ENCODE measurements around the gene FIG4. TPM values are rescaled to one million over a fixed set of nuclear protein-coding genes. Genes with fewer than 3 reads are reported as not detected.

FIG4 gene
- total RNA-seq, 1 experiment from 2014 or later: 15.7 TPM

GRCh38 chr6:109781001-109781400 lies 89.9 kb downstream of the FIG4 start:
- POLR2A ChIA-PET: no interaction called here
- Histone ChIP-seq H2AFZ (ENCODE audit: low read depth, low read length, poor library complexity, severe bottlenecking) (no peak overlapping the region), H3K9ac (ENCODE audit: low read length) (no peak overlapping the region), H3K79me2 (ENCODE audit: insufficient read depth, low read length) (no peaks in the 10 kb centered on the region), H3K4me2 (ENCODE audit: low read length) (no peak overlapping the region), H4K20me1 (ENCODE audit: insufficient read depth) (no peaks in the 10 kb centered on the region), H3K27ac (ENCODE audit: low read depth, low read length) (no peak overlapping the region), H3K36me3 (ENCODE audit: control insufficient read depth in 1 of 2, insufficient read depth in 2 of 2, low read length in 2 of 2) (no peaks in the 10 kb centered on the region), H3K9me3 (ENCODE audit: control insufficient read depth in 1 of 2, insufficient read depth in 1 of 2, low read depth in 1 of 2, low read length in 2 of 2) (no peaks in the 10 kb centered on the region), H3K4me1 (ENCODE audit: control insufficient read depth in 1 of 2, insufficient read depth in 2 of 2, low read length in 2 of 2) (no peaks in the 10 kb centered on the region), H3K9me2 (ENCODE audit: insufficient read depth) (no peaks in the 10 kb centered on the region), H3K27me3 (ENCODE audit: insufficient read depth, low read length) (no peaks in the 10 kb centered on the region), H3K4me3 (replicated peaks in 1 of 2; ENCODE audit: low read depth in 1 of 2, low read length in 2 of 2) (no peak overlapping the region)
- intact Hi-C loops (cut with micrococcal nuclease): no loop called here
- CTCF ChIA-PET: interaction anchor here (0.9 kb wide), 1 partner anchor 11 kb away, joined by 3 read pairs; no protein-coding TSS in a partner anchor
- RAD21 ChIA-PET (ENCODE audit: low non-redundant PET in 1 of 2, low total read pairs in 2 of 2, uncharacterized antibody in 2 of 2, unreplicated experiment in 2 of 2): no interaction called here
- no peak for TF ChIP-seq ZBTB33 (IDR thresholded peaks at IDR 0.05; ENCODE audit: extremely low read depth, insufficient replicate concordance, low read length)
- TF ChIP-seq ZNF274 (IDR thresholded peaks at IDR 0.05; ENCODE audit: low read depth, low read length): no peak
- no peak for TF ChIP-seq SP1 (IDR thresholded peaks at IDR 0.05; ENCODE audit: low read depth)
- TF ChIP-seq, protein P1, sequence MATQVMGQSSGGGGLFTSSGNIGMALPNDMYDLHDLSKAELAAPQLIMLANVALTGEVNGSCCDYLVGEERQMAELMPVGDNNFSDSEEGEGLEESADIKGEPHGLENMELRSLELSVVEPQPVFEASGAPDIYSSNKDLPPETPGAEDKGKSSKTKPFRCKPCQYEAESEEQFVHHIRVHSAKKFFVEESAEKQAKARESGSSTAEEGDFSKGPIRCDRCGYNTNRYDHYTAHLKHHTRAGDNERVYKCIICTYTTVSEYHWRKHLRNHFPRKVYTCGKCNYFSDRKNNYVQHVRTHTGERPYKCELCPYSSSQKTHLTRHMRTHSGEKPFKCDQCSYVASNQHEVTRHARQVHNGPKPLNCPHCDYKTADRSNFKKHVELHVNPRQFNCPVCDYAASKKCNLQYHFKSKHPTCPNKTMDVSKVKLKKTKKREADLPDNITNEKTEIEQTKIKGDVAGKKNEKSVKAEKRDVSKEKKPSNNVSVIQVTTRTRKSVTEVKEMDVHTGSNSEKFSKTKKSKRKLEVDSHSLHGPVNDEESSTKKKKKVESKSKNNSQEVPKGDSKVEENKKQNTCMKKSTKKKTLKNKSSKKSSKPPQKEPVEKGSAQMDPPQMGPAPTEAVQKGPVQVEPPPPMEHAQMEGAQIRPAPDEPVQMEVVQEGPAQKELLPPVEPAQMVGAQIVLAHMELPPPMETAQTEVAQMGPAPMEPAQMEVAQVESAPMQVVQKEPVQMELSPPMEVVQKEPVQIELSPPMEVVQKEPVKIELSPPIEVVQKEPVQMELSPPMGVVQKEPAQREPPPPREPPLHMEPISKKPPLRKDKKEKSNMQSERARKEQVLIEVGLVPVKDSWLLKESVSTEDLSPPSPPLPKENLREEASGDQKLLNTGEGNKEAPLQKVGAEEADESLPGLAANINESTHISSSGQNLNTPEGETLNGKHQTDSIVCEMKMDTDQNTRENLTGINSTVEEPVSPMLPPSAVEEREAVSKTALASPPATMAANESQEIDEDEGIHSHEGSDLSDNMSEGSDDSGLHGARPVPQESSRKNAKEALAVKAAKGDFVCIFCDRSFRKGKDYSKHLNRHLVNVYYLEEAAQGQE (IDR thresholded peaks at IDR 0.05; ENCODE audit: low read depth): no peak
- no peak for TF ChIP-seq RAD21 (IDR thresholded peaks at IDR 0.05; ENCODE audit: low read depth)
- TF ChIP-seq CTCF (IDR thresholded peaks at IDR 0.05 in 2 of 3, conservative IDR thresholded peaks at IDR 0.05 in 1 of 3; ENCODE audit: borderline replicate concordance in 1 of 3, insufficient read depth in 1 of 3, low read depth in 2 of 3, low read length in 2 of 3): no peak
- no peak for TF ChIP-seq SIN3A (IDR thresholded peaks at IDR 0.05; ENCODE audit: low read depth)
- TF ChIP-seq YY1 (IDR thresholded peaks at IDR 0.05; ENCODE audit: extremely low read depth, insufficient replicate concordance, low read depth, low read length): no peak
- TF ChIP-seq EGR1 (IDR thresholded peaks at IDR 0.05; ENCODE audit: low read depth): no peak
- TF ChIP-seq EZH2 (IDR thresholded peaks at IDR 0.05): no peak
- no peak for TF ChIP-seq CEBPB (IDR thresholded peaks at IDR 0.05; ENCODE audit: low read depth)
- no peak for TF ChIP-seq SRF (IDR thresholded peaks at IDR 0.05; ENCODE audit: low read depth)
- no peak for TF ChIP-seq POLR2AphosphoS5 (IDR thresholded peaks at IDR 0.05; ENCODE audit: low read depth, low read length)
- ATAC-seq (no peak), DNase-seq (ENCODE audit: low read depth, low spot score) (no peak)
- no TSS peak for BruUV-seq (replicated peaks)

All from HCT116 (cell line).